Pancreas (tissue), 10 donors: ENCODE measurements around the gene ZDHHC7. TPM values are rescaled to one million over a fixed set of nuclear protein-coding genes. Genes with fewer than 3 reads are reported as not detected.
A peak's percentile ranks its signal among the peaks of the same experiment; 100 is the strongest.

Experiments used
- ATAC-seq, 4 donors: fragments of 200-7000 bp; cut with Tn5 transposase; one replicate each; pipeline versions ENCODE4 v1.8.0 to v1.9.1; 2020; ENCODE audit warnings: mild to moderate bottlenecking in 4 of 4, moderate library complexity in 4 of 4
- DNase-seq, 6 donors: peaks; one replicate each; pipeline ENCODE4 v3.0.0-alpha.2; 2020
- FAIRE-seq: peaks from 2 replicates; lab custom pipeline; 2012; peaks lifted over from hg19 to GRCh38; lab: Jason Lieb, UNC
- H3K27ac ChIP-seq, 4 donors: fragments of 200-600 bp; sonication (generic); 1 replicate in 3 of 4; 2 replicates in 1 of 4; pipeline versions ENCODE4 v1.5.0 to v1.8.0; 2020
- H3K27me3 ChIP-seq, 4 donors: fragments of 200-600 bp; one replicate each; pipeline ENCODE4 v1.8.0; 2021
- H3K36me3 ChIP-seq, 3 donors: fragments of 200-600 bp; sonication (generic) in 1 of 3; one replicate each; pipeline versions ENCODE4 v1.5.0 to v1.8.0; 2020 to 2021
- H3K4me1 ChIP-seq, 3 donors: fragments of 200-600 bp; one replicate each; pipeline ENCODE4 v1.8.0; 2021
- H3K4me3 ChIP-seq, 4 donors: fragments of 200-600 bp; sonication (generic) in 2 of 4; one replicate each; pipeline versions ENCODE4 v1.5.0 to v1.8.0; 2020 to 2021
- H3K9me3 ChIP-seq, 4 donors: fragments of 200-600 bp; one replicate each; pipeline ENCODE4 v1.8.0; 2021
- CTCF ChIP-seq, 4 donors: fragments of 200-600 bp; sonication (generic) in 3 of 4; IDR thresholded peaks; one replicate each; pipeline versions ENCODE4 v1.5.0 to v1.8.0; 2021; ENCODE audit warnings: antibody characterized with exemption in 4 of 4
- WGBS, 2 donors: extraction: QIAGEN DNeasy Blood & Tissue Kit; methylation state at CpG; one replicate each; pipeline ENCODE4 v1.1.7; 2013; 5-methylcytosine and 5-hydroxymethylcytosine counted together
- intact Hi-C, 3 donors: fragments of 100-400 bp; cut with DNase I; formaldehyde crosslinking; loops; one replicate each; pipeline versions ENCODE4 v1.11.1 to v1.14.2; 2022
- polyA plus RNA-seq, 2 donors: library from polyadenylated mRNA; stranded (reverse); fragments of 200-250 nt; gene quantifications; one replicate each; pipeline ENCODE4 v1.2.3, GENCODE V29; 2013
- total RNA-seq, 6 donors: library from RNA; stranded (reverse); fragmentation: NEBNext Ultra II Directional in 4 of 6; extraction: Animal tissue kit (Norgen Biotek cat#: 25700) in 4 of 6; gene quantifications; one replicate each; pipeline versions ENCODE4 v1.2.1 to v1.2.4, GENCODE V29; 2021 to 2023
- donor health status: healthy with polysubstance abuse.
- donor health status: DM: no; HTN: no; CAD: no; lungs with moderate emphysema.
- donor health status: DM: no; HTN: no; CAD: no.
- donor health status: control.
- donor health status: control.
- donor health status: Bipolar disorder and iron deficiency.
- donor health status: DM: yes; HTN: yes; CAD: no.
- donor health status: DM: no; HTN: no; CAD: no.
- donor health status: DM: no; HTN: no; CAD: no.
- donor health status: DM: yes; HTN: yes; CAD: no.

Gene ZDHHC7
- total and polyA plus RNA-seq, 8 donors: 10.7 to 28.8 (median 17.9) TPM

GRCh38 chr16:85008271-85008670 lies 3.1 kb downstream of the ZDHHC7 start:
- H3K4me1 ChIP-seq: peaks cover 0 to 46% (median 30%) of the 10 kb centered on the region in 3 donors
- ATAC-seq (no peak), FAIRE-seq (no peak), DNase-seq (no peak)
- no peak for TF ChIP-seq CTCF (IDR thresholded peaks at IDR 0.05)
- no peaks in the 10 kb centered on the region for H3K9me3 ChIP-seq
- no peak overlapping the region for H3K27ac ChIP-seq
- 38 to 45% methylated on average over 3 of the region's 3 CpGs for WGBS, 2 donors
- no peaks in the 10 kb centered on the region for H3K27me3 ChIP-seq
- no peak overlapping the region for H3K4me3 ChIP-seq
- no peaks in the 10 kb centered on the region for H3K36me3 ChIP-seq
- intact Hi-C loops: no loop called here

- no peak for ATAC-seq
- intact Hi-C loops: no loop called here
Observed at GRCh38 chr16:85007496-85008214, 3.7 kb downstream of the ZDHHC7 start.

DNA sequence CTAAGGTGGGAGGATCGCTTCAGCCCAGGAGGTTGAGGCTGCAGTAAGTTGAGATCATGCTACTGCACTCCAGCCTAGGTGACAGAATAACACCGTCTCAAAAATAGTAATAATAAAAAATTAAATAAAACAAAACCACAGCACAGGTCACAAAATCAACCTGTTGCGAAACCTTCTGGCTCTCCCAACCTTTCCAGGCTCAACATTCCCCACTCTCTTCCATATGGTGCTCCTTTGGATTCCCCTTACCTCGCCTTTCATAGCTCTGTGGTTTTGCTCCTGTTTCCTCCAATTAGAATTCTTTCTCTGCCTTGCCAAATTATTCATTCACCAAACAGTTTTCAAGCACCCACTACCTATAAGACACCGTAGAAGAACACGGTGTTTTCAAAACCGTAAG lies 4.7 kb downstream of the ZDHHC7 start:
- H3K9me3 ChIP-seq: no peaks in the 10 kb centered on the region
- no peak overlapping the region for H3K4me3 ChIP-seq
- no peak for TF ChIP-seq CTCF (IDR thresholded peaks at IDR 0.05)
- H3K27me3 ChIP-seq: no peaks in the 10 kb centered on the region
- no peak overlapping the region for H3K27ac ChIP-seq
- no peak for FAIRE-seq
- no peak for DNase-seq
- intact Hi-C loops: no loop called here
- H3K36me3 ChIP-seq: no peaks in the 10 kb centered on the region
- WGBS, 2 donors: 88 to 91% methylated on average over 7 of the region's 7 CpGs
- ATAC-seq: no peak
- H3K4me1 ChIP-seq: peaks cover 8 to 62% (median 45%) of the 10 kb centered on the region in 3 donors

More at GRCh38 chr16:85007496-85008214, 3.7 kb downstream of the ZDHHC7 start:
- Histone ChIP-seq H3K4me3 (no peak overlapping the region), H3K27ac (no peak overlapping the region), H3K27me3 (no peaks in the 10 kb centered on the region), H3K4me1 (peaks cover 1 to 52% (median 34%) of the 10 kb centered on the region in 3 donors), H3K36me3 (no peaks in the 10 kb centered on the region), H3K9me3 (no peaks in the 10 kb centered on the region)
- DNase-seq (peak in 1 of 6 donors; percentile 12), FAIRE-seq (no peak)
- 90 to 92% methylated on average over 7 of the region's 7 CpGs for WGBS, 2 donors
- TF ChIP-seq CTCF (IDR thresholded peaks at IDR 0.05): no peak

DNA sequence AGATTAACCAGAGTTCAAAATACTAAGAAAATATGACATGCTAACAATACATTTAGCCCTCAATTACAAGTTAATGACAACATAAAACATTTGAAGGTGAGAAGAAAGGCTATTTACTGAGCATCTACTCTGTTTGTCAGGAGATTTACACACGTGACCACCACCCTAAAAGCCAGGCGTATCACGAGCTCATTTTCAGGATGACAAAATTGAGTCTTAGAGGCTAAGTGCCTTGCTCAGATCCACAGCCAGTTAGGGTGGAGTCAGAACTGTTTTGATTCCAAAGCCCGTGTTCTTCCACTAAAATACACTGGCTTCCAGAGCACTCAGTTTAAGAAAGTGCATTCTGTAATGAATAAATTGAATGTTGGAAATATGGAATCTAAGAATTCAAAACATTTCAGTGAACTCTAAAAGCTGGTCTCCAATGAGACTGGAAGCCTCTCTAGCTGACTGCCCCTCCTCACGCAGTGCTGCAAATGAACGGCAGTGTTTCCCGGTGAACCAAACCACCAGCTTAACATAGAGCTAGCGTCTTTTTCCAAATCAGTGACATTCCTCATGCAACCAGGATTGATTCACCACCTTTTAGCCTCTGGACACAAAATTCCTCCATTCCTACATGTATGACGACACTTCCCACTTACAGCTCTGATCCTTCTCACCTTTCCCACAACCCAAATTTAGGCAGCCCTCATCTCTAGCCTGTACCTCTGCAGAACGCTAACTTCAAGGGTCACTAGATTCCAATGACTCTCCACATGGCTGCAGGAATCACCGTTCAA lies 5.9 kb downstream of the ZDHHC7 start:
- TF ChIP-seq CTCF (IDR thresholded peaks at IDR 0.05): no peak
- WGBS, 2 donors: 68 to 77% methylated on average over 11 of the region's 11 CpGs
- FAIRE-seq: no peak
- H3K4me3 ChIP-seq: no peak overlapping the region
- DNase-seq: peak in 2 of 6 donors; percentile 4 to 13
- no peaks in the 10 kb centered on the region for H3K9me3 ChIP-seq
- intact Hi-C loops: no loop called here
- peak overlapping the region in 3 of 4 donors; percentile 11 to 30 (median 19) for H3K27ac ChIP-seq
- no peaks in the 10 kb centered on the region for H3K36me3 ChIP-seq
- H3K27me3 ChIP-seq: no peaks in the 10 kb centered on the region
- ATAC-seq: no peak
- H3K4me1 ChIP-seq: peaks cover 17 to 72% (median 47%) of the 10 kb centered on the region in 3 donors
